HG03457 (cell line): Measurements from ENCODE around the gene ESPL1.

Experiments used
- ATAC-seq: cut with Tn5 transposase; IDR thresholded peaks from one replicate; pipeline ENCODE4 v1.9.1; 2021; ENCODE audit warnings: moderate number of reproducible peaks; ENCODE audit not compliant: unreplicated experiment

The ESPL1 gene

GRCh38 chr12:53267999-53268629 is at the start of gene ESPL1:
Gene ESPL1, plus strand, starts transcription at chr12:53268299. Its CDS starts 468 bp downstream, at chr12:53268767.
- ATAC-seq, result peak; percentile 53

GRCh38 chr12:53218551-53219291 is 49.4 kb upstream of the ESPL1 start:
- no peak for ATAC-seq

GRCh38 chr12:53219292-53219955 is 48.7 kb upstream of the ESPL1 start:
- no peak for ATAC-seq

- no peak for ATAC-seq
Measured at GRCh38 chr12:53219956-53220693, 48.0 kb upstream of the ESPL1 start.

- no peak for ATAC-seq
Measured at GRCh38 chr12:53220694-53221202, 47.4 kb upstream of the ESPL1 start.

- ATAC-seq, result no peak
Measured at GRCh38 chr12:53221203-53222080, 46.7 kb upstream of the ESPL1 start.

- no peak for ATAC-seq
Measured at GRCh38 chr12:53222170-53222721, 45.9 kb upstream of the ESPL1 start.

GRCh38 chr12:53222806-53223261 is 45.3 kb upstream of the ESPL1 start:
- ATAC-seq, result no peak

GRCh38 chr12:53223389-53224060 is 44.6 kb upstream of the ESPL1 start:
- no peak for ATAC-seq

- no peak for ATAC-seq
Measured at GRCh38 chr12:53224061-53224896, 43.8 kb upstream of the ESPL1 start.

GRCh38 chr12:53224897-53225634 is 43.0 kb upstream of the ESPL1 start:
- no peak for ATAC-seq

- no peak for ATAC-seq
Measured at GRCh38 chr12:53225635-53226424, 42.3 kb upstream of the ESPL1 start.

GRCh38 chr12:53226815-53227214 is 41.3 kb upstream of the ESPL1 start:
- ATAC-seq, result no peak

- ATAC-seq, result no peak
Measured at GRCh38 chr12:53227341-53227740, 40.8 kb upstream of the ESPL1 start.

GRCh38 chr12:53227836-53228235 is 40.3 kb upstream of the ESPL1 start:
- no peak for ATAC-seq

GRCh38 chr12:53229454-53229853 is 38.6 kb upstream of the ESPL1 start:
- ATAC-seq, result no peak
